ENCODE data around the gene KIAA0319L.
"Not testable (repeated sequence)": the region's sequence is repeated elsewhere in the genome, so short reads cannot be mapped to it uniquely, and the experiment has no call there.

The KIAA0319L gene

DNA sequence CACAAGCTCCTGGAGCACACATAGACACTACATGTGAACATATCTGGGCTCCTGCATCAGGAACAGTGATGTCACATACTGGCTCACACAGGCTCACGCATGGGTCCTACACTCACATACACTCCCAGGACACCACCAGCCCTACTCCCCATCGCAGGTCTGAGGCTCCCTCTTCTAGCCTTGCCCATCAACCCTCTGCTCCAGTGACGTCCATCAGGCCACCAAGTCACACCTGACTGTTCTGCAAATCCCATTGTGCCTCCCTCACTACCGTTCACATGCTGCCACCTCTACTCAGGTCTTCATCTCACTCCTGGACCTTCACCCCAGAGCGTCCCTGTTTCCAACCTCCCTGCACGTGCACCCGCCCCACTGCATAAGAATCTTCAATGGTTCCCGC lies 34.0 kb upstream of the KIAA0319L start:
- CTCF ChIA-PET: no interaction called here
- POLR2A ChIA-PET: no interaction called here
- DNase-seq (ENCODE audit: extremely low spot score): no peak
- TF ChIP-seq, protein P1, sequence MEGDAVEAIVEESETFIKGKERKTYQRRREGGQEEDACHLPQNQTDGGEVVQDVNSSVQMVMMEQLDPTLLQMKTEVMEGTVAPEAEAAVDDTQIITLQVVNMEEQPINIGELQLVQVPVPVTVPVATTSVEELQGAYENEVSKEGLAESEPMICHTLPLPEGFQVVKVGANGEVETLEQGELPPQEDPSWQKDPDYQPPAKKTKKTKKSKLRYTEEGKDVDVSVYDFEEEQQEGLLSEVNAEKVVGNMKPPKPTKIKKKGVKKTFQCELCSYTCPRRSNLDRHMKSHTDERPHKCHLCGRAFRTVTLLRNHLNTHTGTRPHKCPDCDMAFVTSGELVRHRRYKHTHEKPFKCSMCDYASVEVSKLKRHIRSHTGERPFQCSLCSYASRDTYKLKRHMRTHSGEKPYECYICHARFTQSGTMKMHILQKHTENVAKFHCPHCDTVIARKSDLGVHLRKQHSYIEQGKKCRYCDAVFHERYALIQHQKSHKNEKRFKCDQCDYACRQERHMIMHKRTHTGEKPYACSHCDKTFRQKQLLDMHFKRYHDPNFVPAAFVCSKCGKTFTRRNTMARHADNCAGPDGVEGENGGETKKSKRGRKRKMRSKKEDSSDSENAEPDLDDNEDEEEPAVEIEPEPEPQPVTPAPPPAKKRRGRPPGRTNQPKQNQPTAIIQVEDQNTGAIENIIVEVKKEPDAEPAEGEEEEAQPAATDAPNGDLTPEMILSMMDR (IDR thresholded peaks at IDR 0.05; ENCODE audit: control extremely low read depth, extremely low read depth, low read depth, missing control alignments): no peak

DNA sequence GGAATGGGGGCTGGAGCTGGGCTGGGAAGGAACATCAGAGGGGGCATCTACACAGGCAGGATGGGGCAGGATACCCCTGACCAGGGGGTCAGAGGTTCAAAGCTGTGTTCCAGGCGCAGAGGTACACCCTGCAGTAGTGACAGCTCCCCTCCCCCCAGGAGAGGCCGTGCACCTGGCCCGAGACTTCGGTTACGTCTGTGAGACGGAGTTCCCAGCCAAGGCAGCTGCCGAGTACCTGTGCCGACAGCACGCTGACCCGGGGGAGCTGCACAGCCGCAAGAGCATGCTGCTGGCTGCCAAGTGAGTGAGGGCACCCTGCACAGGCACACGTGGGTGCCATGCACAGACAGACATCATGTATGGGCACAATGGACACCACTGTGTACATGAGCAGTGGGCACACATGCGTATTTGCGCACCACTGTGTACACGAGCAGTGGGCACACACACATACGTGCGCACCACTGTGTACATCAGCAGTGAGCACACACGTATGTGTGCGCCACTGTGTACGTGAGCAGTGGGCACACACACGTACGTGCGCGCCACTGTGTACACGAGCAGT lies 33.4 kb upstream of the KIAA0319L start:
- ChIA-PET CTCF (no interaction called here), POLR2A (no interaction called here)
- DNase-seq (ENCODE audit: extremely low spot score): no peak
- TF ChIP-seq, protein P1 (IDR thresholded peaks at IDR 0.05; ENCODE audit: control extremely low read depth, extremely low read depth, low read depth, missing control alignments): no peak

DNA sequence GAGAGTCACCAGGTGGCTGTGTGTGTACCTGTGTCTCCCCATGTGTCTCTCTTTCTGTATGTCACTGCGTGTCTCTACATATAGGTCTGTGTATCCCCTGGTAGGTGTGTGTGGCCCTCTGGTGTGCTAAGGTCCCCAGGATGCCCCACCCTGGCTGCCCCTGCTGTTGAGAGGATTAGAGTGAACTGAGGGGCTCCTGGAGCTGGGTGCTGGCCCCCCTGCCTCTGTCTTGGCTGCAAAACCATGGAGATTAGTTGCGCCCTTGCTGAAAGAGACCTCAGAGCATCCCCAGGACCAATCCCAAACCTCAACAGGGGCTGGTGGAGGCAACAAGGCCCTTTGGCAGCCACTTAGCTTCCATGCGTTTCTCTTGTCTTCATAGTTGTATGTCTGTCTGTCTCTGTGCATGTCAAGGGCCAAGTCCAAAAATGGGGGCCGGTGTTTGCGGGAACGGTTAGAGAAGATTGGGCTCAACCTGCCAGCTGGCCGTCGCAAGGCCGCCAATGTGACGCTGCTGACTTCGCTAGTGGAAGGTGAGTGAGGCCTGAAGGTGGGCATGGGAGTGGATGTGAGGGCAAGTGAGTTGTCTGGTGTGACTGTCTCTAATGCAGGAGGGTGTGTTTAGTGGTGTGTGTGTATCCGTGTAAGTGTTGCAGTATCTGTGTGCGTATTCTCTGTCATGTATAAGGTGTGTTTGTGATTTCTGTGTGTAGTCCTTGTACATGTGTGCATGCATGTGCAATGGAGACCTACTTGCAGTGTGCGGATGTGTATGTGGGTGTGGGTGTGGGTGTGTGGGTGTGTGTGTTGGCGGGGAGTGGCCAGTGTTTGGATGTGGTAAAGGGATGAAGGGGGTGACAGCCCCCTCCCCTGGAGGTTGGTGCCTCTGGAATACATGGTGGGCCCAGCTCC lies 32.6 kb upstream of the KIAA0319L start:
- CTCF ChIA-PET: interaction anchor here (1.3 to 1.5 kb wide), 3 partner anchors 11 to 124 kb away, joined by 3 to 5 read pairs (median 3); no protein-coding TSS in a partner anchor
- DNase-seq (ENCODE audit: extremely low spot score): no peak
- POLR2A ChIA-PET: no interaction called here
- TF ChIP-seq, protein P1 (IDR thresholded peaks at IDR 0.05; ENCODE audit: control extremely low read depth, extremely low read depth, low read depth, missing control alignments): no peak

DNA sequence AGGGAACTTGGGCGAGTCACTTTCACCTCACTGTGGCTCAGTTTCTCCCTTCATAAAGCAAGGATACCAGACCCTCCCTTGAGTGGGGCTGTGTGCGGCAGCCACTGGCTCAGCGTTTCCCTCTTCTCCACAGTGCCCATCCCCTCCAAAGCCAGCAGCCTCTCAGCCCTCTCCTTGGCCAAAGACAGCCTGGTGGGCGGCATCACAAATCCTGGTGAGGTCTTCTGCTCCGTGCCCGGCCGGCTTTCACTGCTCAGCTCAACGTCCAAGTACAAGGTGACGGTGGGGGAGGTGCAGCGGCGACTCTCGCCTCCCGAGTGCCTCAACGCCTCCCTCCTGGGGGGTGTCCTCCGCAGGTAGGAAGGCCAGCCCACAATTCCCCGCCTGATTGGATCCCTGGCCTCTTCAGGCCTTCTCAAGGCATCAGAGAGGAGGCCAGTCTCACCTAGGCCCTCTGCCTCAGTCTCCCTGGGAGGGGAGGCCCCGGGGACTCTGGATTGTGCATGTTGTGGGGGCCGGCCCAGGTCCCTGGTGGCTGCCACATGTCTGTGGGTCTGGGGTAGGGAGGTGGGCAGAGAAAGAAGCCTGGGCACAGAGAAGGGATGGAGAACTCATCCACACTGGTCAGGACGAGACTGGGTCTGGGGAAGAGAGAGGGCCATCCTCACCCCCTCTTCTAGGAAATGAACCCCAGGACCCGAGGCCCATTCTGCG lies 31.2 kb upstream of the KIAA0319L start:
- ChIA-PET POLR2A (no interaction called here), CTCF (interaction anchor here (1.1 to 1.5 kb wide), 4 partner anchors 10 to 127 kb away, joined by 3 to 5 read pairs (median 3); no protein-coding TSS in a partner anchor)
- TF ChIP-seq, protein P1 (IDR thresholded peaks at IDR 0.05; ENCODE audit: control extremely low read depth, extremely low read depth, low read depth, missing control alignments): no peak
- DNase-seq (ENCODE audit: extremely low spot score): no peak

DNA sequence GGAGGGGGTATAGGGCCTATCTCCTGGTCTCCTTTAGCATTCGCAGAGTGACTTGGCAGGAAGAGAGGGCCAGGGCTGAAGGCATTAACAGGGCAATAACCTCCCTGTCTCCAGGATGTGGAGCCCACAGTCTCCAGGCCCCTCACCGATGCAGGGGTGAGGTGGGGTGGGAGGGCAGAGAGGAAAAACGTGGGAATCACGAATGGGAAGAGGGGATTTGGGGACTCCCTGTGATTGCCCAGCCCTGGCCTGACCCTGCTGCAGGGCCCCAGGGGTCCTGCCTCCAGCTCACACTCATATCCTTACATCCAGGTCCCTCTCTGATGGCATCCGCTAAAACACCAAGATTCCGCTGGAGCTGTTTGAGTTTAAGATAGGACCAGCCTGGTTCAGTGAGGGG lies 30.5 kb upstream of the KIAA0319L start:
- TF ChIP-seq, protein P1 (IDR thresholded peaks at IDR 0.05; ENCODE audit: control extremely low read depth, extremely low read depth, low read depth, missing control alignments): no peak
- CTCF ChIA-PET: interaction anchor here (1.5 kb wide), 1 partner anchor 126 kb away, joined by 3 read pairs; no protein-coding TSS in a partner anchor
- POLR2A ChIA-PET: no interaction called here
- DNase-seq (ENCODE audit: extremely low spot score): no peak

DNA sequence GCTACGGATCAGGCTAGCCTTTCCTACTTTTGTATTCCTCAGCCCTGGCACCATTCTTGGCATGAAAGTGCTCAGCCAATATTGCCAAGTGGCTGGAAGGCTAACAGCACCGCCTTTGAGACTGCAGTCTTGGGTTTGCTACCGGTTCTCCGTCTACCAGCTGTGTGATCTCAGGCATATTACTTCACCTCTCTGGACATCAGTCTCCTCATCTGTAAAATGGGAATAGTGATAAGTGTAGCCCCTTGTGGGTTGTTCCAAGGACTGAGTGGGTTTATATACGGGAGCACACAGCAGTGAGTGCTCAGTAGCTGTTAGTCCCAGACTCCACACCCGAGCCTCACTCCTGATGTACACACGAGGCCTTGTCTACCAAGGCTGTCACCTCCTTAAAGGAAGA lies 29.6 kb upstream of the KIAA0319L start:
- CTCF ChIA-PET: no interaction called here
- TF ChIP-seq, protein P1 (IDR thresholded peaks at IDR 0.05; ENCODE audit: control extremely low read depth, extremely low read depth, low read depth, missing control alignments): no peak
- POLR2A ChIA-PET: no interaction called here
- DNase-seq (ENCODE audit: extremely low spot score): no peak

DNA sequence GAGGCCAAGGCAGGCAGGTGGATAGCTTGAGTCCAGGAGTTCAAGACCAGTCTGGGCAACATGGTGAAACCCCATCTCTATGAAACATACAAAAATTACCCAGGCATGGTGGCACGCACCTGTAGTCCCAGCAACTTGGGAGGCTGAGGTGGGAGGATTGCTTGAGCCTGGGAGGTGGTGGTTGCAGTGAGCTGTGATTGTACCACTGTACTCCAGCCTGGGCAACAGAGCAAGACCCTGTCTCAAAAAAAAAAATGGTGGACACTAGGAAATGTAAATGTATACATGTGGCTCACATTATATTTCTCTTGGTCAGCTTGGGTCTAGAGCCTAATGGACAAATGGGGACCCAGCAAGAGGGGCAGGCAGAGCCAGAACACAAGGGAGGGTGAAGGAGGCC lies 28.6 kb upstream of the KIAA0319L start:
- DNase-seq (ENCODE audit: extremely low spot score); POLR2A ChIA-PET: not testable (repeated sequence)
- CTCF ChIA-PET: interaction anchor here (0.8 kb wide), 1 partner anchor 15 kb away, joined by 3 read pairs; no protein-coding TSS in a partner anchor

Measured in GM10248 (cell line).